Lower leg skin (tissue), 3 donors: Measurements from ENCODE around the gene NFKB2.

Source experiments
- POLR2A ChIP-seq, 2 donors: fragments of 450-650 bp; IDR thresholded peaks; one replicate each; pipeline ENCODE4 v1.6.1; 2016 to 2017; ENCODE audit warnings: antibody characterized with exemption in 2 of 2, mild to moderate bottlenecking in 1 of 2, moderate library complexity in 1 of 2
- TF ChIP-seq, protein P1 (sequence below), 3 donors: fragments of 450-650 bp; IDR thresholded peaks; one replicate each; pipeline ENCODE4 v1.5.1; 2016; ENCODE audit warnings: antibody characterized with exemption in 3 of 3, mild to moderate bottlenecking in 3 of 3, moderate library complexity in 2 of 3

DNA sequence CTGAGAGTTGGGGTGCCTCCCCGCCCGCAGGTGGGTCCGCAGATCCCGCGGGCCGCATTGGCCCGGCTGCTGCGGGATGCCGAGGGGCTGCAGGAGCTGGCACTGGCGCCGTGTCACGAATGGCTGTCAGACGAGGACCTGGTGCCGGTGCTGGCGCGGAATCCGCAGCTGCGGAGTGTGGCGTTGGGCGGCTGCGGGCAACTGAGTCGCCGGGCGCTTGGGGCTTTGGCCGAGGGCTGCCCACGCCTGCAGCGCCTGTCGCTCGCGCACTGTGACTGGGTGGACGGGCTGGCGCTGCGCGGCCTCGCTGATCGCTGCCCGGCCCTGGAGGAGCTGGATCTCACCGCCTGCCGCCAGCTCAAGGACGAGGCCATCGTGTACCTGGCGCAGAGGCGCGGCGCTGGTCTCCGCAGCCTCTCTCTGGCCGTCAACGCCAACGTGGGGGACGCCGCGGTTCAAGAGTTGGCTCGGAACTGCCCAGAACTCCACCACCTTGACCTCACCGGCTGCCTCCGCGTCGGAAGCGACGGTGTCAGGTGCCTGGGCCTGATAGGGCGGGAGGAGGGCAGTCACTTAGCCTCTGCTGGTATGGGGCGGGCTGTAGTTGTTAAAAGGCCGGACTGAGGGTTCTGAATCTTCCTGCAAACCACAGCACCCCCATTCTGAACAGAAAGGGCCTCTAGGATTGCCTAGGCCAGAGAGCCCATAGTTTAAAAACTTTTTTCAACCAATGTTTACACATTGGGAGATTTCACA, 26.4 kb downstream of the NFKB2 start:
- no peak for TF ChIP-seq POLR2A (IDR thresholded peaks at IDR 0.05)
- TF ChIP-seq, protein P1, sequence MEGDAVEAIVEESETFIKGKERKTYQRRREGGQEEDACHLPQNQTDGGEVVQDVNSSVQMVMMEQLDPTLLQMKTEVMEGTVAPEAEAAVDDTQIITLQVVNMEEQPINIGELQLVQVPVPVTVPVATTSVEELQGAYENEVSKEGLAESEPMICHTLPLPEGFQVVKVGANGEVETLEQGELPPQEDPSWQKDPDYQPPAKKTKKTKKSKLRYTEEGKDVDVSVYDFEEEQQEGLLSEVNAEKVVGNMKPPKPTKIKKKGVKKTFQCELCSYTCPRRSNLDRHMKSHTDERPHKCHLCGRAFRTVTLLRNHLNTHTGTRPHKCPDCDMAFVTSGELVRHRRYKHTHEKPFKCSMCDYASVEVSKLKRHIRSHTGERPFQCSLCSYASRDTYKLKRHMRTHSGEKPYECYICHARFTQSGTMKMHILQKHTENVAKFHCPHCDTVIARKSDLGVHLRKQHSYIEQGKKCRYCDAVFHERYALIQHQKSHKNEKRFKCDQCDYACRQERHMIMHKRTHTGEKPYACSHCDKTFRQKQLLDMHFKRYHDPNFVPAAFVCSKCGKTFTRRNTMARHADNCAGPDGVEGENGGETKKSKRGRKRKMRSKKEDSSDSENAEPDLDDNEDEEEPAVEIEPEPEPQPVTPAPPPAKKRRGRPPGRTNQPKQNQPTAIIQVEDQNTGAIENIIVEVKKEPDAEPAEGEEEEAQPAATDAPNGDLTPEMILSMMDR (IDR thresholded peaks at IDR 0.05) = no peak
